ENCODE data around the gene TLR3.

Gene TLR3

GRCh38 chr4:186105647-186106321 lies 36.8 kb downstream of the TLR3 start:
- DNase-seq: no peak

GRCh38 chr4:186107947-186108346 lies 39.0 kb downstream of the TLR3 start:
- no peak for DNase-seq

- no peak for DNase-seq
Observed at GRCh38 chr4:186108391-186108790, 39.4 kb downstream of the TLR3 start.

- DNase-seq: no peak
Observed at GRCh38 chr4:186109245-186109644, 40.3 kb downstream of the TLR3 start.

- no peak for DNase-seq
Observed at GRCh38 chr4:186116697-186117096, 47.7 kb downstream of the TLR3 start.

- DNase-seq: no peak
Observed at GRCh38 chr4:186118582-186118981, 49.6 kb downstream of the TLR3 start.

- DNase-seq: no peak
Observed at GRCh38 chr4:186121057-186121456, 52.1 kb downstream of the TLR3 start.

- no peak for DNase-seq
Observed at GRCh38 chr4:186128842-186129241, 59.9 kb downstream of the TLR3 start.

- no peak for DNase-seq
Observed at GRCh38 chr4:186131935-186132334, 63.0 kb downstream of the TLR3 start.

GRCh38 chr4:186132577-186133242 lies 63.8 kb downstream of the TLR3 start:
- DNase-seq: peak; percentile 63

- DNase-seq: no peak
Observed at GRCh38 chr4:186134257-186134656, 65.3 kb downstream of the TLR3 start.

- no peak for DNase-seq
Observed at GRCh38 chr4:186134861-186135260, 65.9 kb downstream of the TLR3 start.

GRCh38 chr4:186137196-186137794 lies 68.3 kb downstream of the TLR3 start:
- peak; percentile 23 for DNase-seq
